ENCODE measurements around the gene CHD5.

DNA sequence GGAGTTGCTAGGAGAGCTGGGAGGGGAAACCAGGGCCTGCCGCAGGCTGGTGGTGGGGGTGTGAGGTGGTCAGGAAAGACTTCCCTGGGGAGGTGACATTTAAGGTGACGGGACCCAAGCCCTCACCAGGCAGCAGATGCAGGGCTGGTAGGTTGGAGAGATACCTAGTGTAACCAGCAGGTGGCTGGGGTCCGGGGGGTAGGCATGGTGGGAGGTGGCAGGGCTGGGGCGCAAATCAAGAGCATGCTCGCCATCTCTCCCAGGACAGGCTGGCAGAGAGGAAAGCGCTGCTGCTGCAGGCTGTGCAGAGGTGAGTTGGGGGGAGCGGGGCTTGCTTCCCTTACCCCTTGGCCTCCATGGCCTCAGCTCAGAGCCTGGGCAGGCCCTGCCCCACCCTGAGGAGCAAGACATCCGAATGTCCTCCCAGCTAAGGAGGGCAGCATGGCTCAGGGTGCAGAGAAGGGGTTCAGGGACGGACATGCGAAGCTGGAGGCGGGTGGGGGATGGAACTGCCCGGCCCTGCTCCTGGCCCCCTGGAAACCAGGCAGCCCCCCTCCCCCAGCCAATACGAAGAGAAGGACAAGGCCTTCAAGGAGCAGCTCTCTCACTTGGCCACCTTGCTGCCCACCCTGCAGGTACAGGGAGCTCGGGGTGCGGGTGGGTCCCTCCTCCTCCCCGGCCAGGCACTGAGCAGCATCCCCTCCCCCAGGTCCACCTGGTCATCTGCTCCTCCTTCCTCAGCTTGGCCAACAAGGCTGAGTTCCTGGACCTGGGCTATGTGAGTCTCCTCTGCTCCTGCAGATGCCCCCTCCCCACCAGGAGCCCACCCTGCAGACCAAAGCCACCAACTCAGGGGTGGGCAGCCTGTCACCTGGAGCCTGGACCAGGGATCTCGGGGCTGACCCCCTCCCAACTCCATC lies 29.8 kb upstream of the CHD5 start:
- TF ChIP-seq TCF7L2 (IDR thresholded peaks at IDR 0.05; ENCODE audit: borderline replicate concordance, extremely low read depth, insufficient read depth, insufficient read length) (no peak), SIN3A (IDR thresholded peaks at IDR 0.05; ENCODE audit: low read depth) (no peak), YY1 (IDR thresholded peaks at IDR 0.05; ENCODE audit: extremely low read depth, insufficient replicate concordance, low read depth, low read length) (no peak), POLR2AphosphoS5 (IDR thresholded peaks at IDR 0.05; ENCODE audit: low read depth, low read length) (no peak)
- TF ChIP-seq, protein P1, sequence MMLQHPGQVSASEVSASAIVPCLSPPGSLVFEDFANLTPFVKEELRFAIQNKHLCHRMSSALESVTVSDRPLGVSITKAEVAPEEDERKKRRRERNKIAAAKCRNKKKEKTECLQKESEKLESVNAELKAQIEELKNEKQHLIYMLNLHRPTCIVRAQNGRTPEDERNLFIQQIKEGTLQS (IDR thresholded peaks at IDR 0.05): no peak
- TF ChIP-seq, protein P2, sequence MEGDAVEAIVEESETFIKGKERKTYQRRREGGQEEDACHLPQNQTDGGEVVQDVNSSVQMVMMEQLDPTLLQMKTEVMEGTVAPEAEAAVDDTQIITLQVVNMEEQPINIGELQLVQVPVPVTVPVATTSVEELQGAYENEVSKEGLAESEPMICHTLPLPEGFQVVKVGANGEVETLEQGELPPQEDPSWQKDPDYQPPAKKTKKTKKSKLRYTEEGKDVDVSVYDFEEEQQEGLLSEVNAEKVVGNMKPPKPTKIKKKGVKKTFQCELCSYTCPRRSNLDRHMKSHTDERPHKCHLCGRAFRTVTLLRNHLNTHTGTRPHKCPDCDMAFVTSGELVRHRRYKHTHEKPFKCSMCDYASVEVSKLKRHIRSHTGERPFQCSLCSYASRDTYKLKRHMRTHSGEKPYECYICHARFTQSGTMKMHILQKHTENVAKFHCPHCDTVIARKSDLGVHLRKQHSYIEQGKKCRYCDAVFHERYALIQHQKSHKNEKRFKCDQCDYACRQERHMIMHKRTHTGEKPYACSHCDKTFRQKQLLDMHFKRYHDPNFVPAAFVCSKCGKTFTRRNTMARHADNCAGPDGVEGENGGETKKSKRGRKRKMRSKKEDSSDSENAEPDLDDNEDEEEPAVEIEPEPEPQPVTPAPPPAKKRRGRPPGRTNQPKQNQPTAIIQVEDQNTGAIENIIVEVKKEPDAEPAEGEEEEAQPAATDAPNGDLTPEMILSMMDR (IDR thresholded peaks at IDR 0.05 in 2 of 3, conservative IDR thresholded peaks at IDR 0.05 in 1 of 3; ENCODE audit: borderline replicate concordance in 1 of 3, insufficient read depth in 1 of 3, low read depth in 2 of 3, low read length in 2 of 3): peak in 2 of 3 experiments; percentile 23 to 46; a peak in 4 of 6 replicates
